Measurements from ENCODE around the gene ZNF213.

ZNF213 gene

DNA sequence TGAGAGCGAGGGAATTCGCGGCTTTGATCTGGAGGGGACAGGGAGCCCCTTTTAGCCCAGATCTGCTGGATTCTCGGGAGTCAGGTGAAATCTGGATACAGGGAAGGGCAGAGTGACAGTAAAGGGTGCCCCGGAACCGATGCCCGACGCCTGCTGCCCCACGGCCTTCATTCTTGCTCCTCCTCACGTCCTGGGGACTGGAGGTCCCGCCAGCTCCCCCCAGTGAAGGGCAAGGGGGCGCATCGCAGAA, 53.8 kb downstream of the ZNF213 start:
- peak overlapping the region; percentile 69 for H3K4me3 ChIP-seq (ENCODE audit: low read depth, low read length)
- TF ChIP-seq, protein P1, sequence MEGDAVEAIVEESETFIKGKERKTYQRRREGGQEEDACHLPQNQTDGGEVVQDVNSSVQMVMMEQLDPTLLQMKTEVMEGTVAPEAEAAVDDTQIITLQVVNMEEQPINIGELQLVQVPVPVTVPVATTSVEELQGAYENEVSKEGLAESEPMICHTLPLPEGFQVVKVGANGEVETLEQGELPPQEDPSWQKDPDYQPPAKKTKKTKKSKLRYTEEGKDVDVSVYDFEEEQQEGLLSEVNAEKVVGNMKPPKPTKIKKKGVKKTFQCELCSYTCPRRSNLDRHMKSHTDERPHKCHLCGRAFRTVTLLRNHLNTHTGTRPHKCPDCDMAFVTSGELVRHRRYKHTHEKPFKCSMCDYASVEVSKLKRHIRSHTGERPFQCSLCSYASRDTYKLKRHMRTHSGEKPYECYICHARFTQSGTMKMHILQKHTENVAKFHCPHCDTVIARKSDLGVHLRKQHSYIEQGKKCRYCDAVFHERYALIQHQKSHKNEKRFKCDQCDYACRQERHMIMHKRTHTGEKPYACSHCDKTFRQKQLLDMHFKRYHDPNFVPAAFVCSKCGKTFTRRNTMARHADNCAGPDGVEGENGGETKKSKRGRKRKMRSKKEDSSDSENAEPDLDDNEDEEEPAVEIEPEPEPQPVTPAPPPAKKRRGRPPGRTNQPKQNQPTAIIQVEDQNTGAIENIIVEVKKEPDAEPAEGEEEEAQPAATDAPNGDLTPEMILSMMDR (IDR thresholded peaks at IDR 0.05; ENCODE audit: low read depth, low read length): no peak

DNA sequence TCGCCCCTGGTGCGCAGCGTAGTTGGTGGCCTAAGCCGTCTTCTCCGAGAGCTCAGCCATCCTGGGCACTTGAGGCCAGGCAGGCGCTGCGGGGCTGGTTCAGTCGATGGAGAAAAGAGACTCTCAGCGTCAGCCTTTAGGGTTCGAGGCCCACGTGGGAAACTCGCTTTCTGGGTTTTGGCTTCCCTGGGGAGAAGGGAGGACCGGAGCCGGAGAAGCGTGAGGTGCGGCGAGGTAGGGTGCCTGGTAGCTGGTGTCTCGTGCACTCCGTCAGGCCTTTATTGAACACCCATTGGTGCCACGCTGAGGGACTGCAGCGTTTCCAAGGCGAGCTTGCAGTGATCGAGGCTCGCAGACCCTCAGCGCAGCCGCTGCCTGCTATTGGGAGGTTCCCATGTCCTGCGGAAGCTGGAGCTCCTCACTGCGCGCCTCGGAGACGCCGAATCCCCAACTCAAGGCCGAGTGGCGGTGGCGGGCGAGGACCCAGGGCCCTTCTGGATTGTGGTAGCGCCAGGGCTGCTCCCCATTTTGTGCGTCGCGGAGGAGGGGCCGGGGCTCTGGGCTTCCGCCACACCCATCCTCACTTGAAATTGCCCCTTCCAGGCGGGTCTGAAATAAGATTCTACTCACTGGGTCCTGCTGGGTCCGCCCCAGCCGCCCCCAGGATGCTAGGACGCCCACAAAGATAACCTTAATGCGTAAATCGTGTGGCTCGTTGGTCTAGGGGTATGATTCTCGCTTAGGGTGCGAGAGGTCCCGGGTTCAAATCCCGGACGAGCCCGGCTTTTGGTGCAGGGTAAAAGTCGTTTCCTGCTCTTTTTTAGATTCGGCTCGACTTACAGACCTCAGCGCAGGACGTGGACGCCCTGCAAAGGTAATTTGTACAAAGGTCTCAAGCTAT, 54.3 kb downstream of the ZNF213 start:
- TF ChIP-seq, protein P1 (IDR thresholded peaks at IDR 0.05; ENCODE audit: low read depth, low read length): no peak
- peak overlapping the region; percentile 69 for H3K4me3 ChIP-seq (ENCODE audit: low read depth, low read length)

DNA sequence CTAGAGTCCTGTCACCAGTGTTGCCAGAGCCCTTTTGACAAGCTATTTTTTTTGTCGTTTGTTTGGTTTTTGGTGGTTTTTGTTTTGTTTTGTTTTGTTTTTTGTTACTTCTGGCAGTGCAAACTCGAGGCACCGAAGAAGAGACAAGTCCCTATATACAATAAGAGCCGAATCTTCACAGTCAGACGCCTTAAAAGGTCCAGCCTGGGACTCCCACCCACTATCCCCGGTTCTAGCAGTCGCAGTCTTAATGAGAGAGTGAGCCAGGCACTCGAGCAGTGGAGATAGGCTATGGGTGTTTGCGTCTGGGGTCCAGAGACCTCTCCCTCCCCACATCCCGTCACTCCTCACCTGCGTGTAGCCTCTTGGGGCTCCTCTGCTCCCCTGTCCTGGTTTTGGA, 55.0 kb downstream of the ZNF213 start:
- TF ChIP-seq, protein P1 (IDR thresholded peaks at IDR 0.05; ENCODE audit: low read depth, low read length): no peak
- H3K4me3 ChIP-seq (ENCODE audit: low read depth, low read length): peak overlapping the region; percentile 69

GRCh38 chr16:3190949-3191353, 56.1 kb downstream of the ZNF213 start:
- TF ChIP-seq, protein P1 (IDR thresholded peaks at IDR 0.05; ENCODE audit: low read depth, low read length): no peak
- peak overlapping the region; percentile 41 for H3K4me3 ChIP-seq (ENCODE audit: low read depth, low read length)

Measured in WI38 (cell line).